NT2/D1 (cell line): Measurements from ENCODE around the gene PLCB1.

Experiments used
- SUZ12 ChIP-seq: IDR thresholded peaks from 2 replicates; pipeline ENCODE4 v1.6.1; 2011; ENCODE audit not compliant: insufficient read length, insufficient read depth; ENCODE audit errors: extremely low read depth
- YY1 ChIP-seq: IDR thresholded peaks from 2 replicates; pipeline ENCODE4 v1.6.1; 2011; ENCODE audit not compliant: insufficient read length, insufficient read depth
- ZNF274 ChIP-seq: IDR thresholded peaks from 2 replicates; pipeline ENCODE4 v1.6.1; 2011; ENCODE audit warnings: mild to moderate bottlenecking, low read depth, low read length

DNA sequence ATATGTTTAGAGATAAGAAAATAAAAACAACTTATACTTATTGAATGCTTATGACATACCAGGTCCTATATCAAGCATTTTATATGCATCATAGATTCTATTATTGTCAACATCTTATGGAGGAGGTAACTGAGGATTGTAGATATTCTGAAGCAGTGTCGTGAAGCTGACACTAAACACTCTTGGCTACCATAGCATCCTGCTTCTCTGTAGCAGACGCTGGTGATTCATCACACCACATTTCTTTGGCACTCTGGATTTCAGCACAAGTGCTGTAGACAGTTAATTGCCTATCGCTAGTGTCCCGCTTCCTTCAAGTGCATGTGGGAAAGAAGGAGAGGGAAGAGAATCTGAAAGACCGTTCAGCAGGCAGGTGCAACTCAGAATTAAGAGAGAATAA, 317.1 kb downstream of the PLCB1 start:
- no peak for TF ChIP-seq YY1
- TF ChIP-seq SUZ12, result no peak
- TF ChIP-seq ZNF274, result no peak
